CD8-positive, alpha-beta memory T cell (primary cell): Measurements from ENCODE around the gene SYNGR4. TPM values are rescaled to one million over a fixed set of nuclear protein-coding genes. Genes with fewer than 3 reads are reported as not detected.

ENCODE experiments used
- CTCF ChIA-PET: fragments of 350-600 bp; sonication (Branson Sonifier 250); formaldehyde crosslinking; loops from one replicate; lab custom pipeline; 2021; ENCODE audit warnings: antibody characterized with exemption; lab: Charles Lee
- POLR2A ChIA-PET: fragments of 350-600 bp; sonication (Branson Sonifier 250); formaldehyde crosslinking; loops from one replicate; lab custom pipeline; 2021; ENCODE audit warnings: antibody characterized with exemption; lab: Charles Lee
- DNase-seq, 5 donors: peaks; one replicate each; pipeline versions ENCODE4 v3.0.0 to v3.0.0-alpha.2; 2020 to 2022; ENCODE audit warnings: mixed read lengths in 1 of 5
- H3K27ac ChIP-seq: one replicate; pipeline ENCODE4 v1.7.0; 2013; ENCODE audit warnings: low read depth, mild to moderate bottlenecking, low read length, moderate library complexity
- H3K27me3 ChIP-seq: 2 replicates; pipeline ENCODE4 v1.7.0; 2013; ENCODE audit warnings: low read length, mild to moderate bottlenecking; ENCODE audit not compliant: insufficient read depth, poor library complexity, severe bottlenecking
- H3K36me3 ChIP-seq: 2 replicates; pipeline ENCODE4 v1.7.0; 2013; ENCODE audit warnings: mild to moderate bottlenecking, low read length, moderate library complexity; ENCODE audit not compliant: insufficient read depth
- H3K4me1 ChIP-seq: 2 replicates; pipeline ENCODE4 v1.7.0; 2013; ENCODE audit warnings: mild to moderate bottlenecking, low read length, moderate library complexity; ENCODE audit not compliant: insufficient read depth
- H3K4me3 ChIP-seq: 2 replicates; pipeline ENCODE4 v1.7.0; 2013; ENCODE audit warnings: mild to moderate bottlenecking, low read length
- H3K9me3 ChIP-seq: 2 replicates; pipeline ENCODE4 v1.7.0; 2013; ENCODE audit warnings: mild to moderate bottlenecking, low read length
- H3K27ac Mint-ChIP-seq, 8 donors: one replicate each; pipeline ENCODE4 v1.8.0; 2020 to 2021; ENCODE audit warnings: mixed read lengths in 8 of 8, mild to moderate bottlenecking in 6 of 8, inconsistent platforms in 3 of 8, moderate library complexity in 3 of 8
- H3K27me3 Mint-ChIP-seq, 2 donors: one replicate each; pipeline ENCODE4 v1.8.0; 2020 to 2021; ENCODE audit warnings: mixed read lengths in 2 of 2, mild to moderate bottlenecking in 1 of 2, moderate library complexity in 1 of 2
- H3K36me3 Mint-ChIP-seq, 3 donors: one replicate each; pipeline ENCODE4 v1.8.0; 2020 to 2021; ENCODE audit warnings: mixed read lengths in 3 of 3, inconsistent platforms in 1 of 3, mild to moderate bottlenecking in 1 of 3
- H3K4me1 Mint-ChIP-seq, 3 donors: one replicate each; pipeline ENCODE4 v1.8.0; 2020 to 2021; ENCODE audit warnings: mixed read lengths in 3 of 3, inconsistent platforms in 1 of 3, mild to moderate bottlenecking in 1 of 3
- H3K4me3 Mint-ChIP-seq, 7 donors: one replicate each; pipeline ENCODE4 v1.8.0; 2020 to 2021; ENCODE audit warnings: mixed read lengths in 7 of 7, mild to moderate bottlenecking in 6 of 7, moderate library complexity in 4 of 7, inconsistent platforms in 2 of 7
- H3K9me3 Mint-ChIP-seq, 5 donors: one replicate each; pipeline ENCODE4 v1.8.0; 2020 to 2022; ENCODE audit warnings: mixed read lengths in 5 of 5, mild to moderate bottlenecking in 3 of 5, moderate library complexity in 2 of 5, inconsistent platforms in 1 of 5
- polyA plus RNA-seq: library from polyadenylated mRNA; unstranded; fragments of 300-500 nt; fragmentation: Illumina TruSeq; gene quantifications from one replicate; pipeline ENCODE4 v1.2.3, GENCODE V29; 2021
- total RNA-seq, 2 experiments: library from RNA; stranded (reverse); gene quantifications; one replicate each; pipeline ENCODE4 v1.2.3, GENCODE V29; 2021

SYNGR4 gene
- total and polyA plus RNA-seq, 3 experiments from 2014 or later: not detected

DNA sequence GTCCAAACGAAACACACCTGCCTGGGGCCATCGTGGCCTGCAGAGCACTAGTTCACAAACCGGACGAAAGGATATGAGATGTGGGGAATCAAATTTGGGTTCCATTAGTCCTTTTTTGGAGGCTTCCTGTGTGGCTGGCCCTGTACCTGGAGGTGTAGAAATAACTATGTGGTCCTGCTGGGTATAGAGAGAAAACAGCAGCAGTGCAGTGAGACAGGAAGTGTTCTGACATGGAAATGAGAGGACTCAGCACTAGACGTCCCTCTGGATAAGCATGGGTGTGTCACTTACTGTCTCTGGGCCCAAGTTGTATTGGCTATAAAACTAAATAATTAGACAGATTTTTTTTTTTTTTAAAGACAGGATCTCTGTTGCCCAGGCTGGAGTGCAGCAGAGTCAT, 14.9 kb downstream of the SYNGR4 start:
- no peak overlapping the region for H3K4me3 ChIP-seq
- Mint-ChIP-seq H3K27ac (no peak overlapping the region), H3K4me3 (no peak overlapping the region), H3K4me1 (no peaks in the 10 kb centered on the region), H3K27me3 (no peaks in the 10 kb centered on the region), H3K9me3 (no peaks in the 10 kb centered on the region), H3K36me3 (peaks cover 3 to 26% (median 4%) of the 10 kb centered on the region in 3 donors)
- no peak overlapping the region for H3K27ac ChIP-seq
- no peaks in the 10 kb centered on the region for H3K9me3 ChIP-seq
- no peaks in the 10 kb centered on the region for H3K27me3 ChIP-seq
- H3K4me1 ChIP-seq: no peaks in the 10 kb centered on the region
- CTCF ChIA-PET: interaction anchor here (0.7 kb wide), 1 partner anchor 112 kb away, joined by 3 read pairs; no protein-coding TSS in a partner anchor
- peaks cover 2% of the 10 kb centered on the region for H3K36me3 ChIP-seq
- no peak for DNase-seq
- POLR2A ChIA-PET: interaction anchor here (0.6 kb wide), 1 partner anchor 680 kb away, joined by 8 read pairs; no protein-coding TSS in a partner anchor

DNA sequence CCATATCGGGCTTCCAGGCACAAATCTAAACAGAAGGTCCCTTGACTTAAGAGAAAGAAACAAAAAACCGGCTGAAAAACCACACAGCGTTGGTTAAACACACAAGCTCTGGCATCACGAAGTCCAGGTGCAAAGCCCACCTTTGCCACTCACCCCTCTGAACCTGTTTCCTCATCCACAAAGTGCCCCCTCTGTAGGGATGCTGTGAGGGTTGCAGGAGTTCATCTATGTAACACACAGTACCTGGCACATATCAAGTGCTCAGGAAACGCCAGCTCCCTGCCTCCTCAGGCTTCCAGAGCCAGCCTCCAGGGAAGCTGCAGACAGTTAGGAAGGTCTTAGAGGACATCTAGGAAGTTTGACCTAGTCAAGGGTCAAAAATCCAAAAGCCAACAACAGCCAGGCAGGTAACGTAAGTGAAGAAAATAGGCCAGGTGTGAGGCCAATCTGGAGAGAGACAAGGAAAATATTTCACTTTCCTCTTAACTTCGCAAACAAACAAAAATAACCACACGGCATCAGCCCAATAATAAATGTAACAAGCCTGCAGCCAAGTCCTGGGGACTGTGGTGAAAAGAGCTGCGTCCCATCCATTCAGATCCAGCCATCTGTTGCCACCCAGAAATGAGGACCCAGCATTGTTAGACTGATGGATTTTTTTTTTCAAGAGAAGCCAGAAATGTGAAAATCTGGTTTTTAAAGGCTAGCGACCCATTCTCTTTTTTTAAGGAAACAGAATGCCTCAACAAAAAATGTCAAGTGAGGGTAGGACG, 17.2 kb downstream of the SYNGR4 start:
- no peaks in the 10 kb centered on the region for H3K9me3 Mint-ChIP-seq
- Histone ChIP-seq H3K27me3 (no peaks in the 10 kb centered on the region), H3K27ac (no peak overlapping the region), H3K4me1 (no peaks in the 10 kb centered on the region), H3K36me3 (peaks cover 13% of the 10 kb centered on the region), H3K4me3 (no peak overlapping the region), H3K9me3 (no peaks in the 10 kb centered on the region)
- ChIA-PET CTCF (interaction anchor here (1.3 to 1.6 kb wide), 2 partner anchors 10 to 60 kb away, joined by 3 to 6 read pairs; partner anchors contain the start of gene KDELR1), POLR2A (no interaction called here)
- H3K4me3 Mint-ChIP-seq: no peak overlapping the region
- peak overlapping the region in 2 of 8 donors; percentile 40 to 57 for H3K27ac Mint-ChIP-seq
- H3K36me3 Mint-ChIP-seq: peaks cover 3 to 47% (median 12%) of the 10 kb centered on the region in 3 donors
- H3K27me3 Mint-ChIP-seq: no peaks in the 10 kb centered on the region
- no peak for DNase-seq
- no peaks in the 10 kb centered on the region for H3K4me1 Mint-ChIP-seq

- Histone ChIP-seq H3K9me3 (no peaks in the 10 kb centered on the region), H3K27ac (no peak overlapping the region), H3K4me3 (no peak overlapping the region), H3K36me3 (peaks cover 17% of the 10 kb centered on the region), H3K27me3 (no peaks in the 10 kb centered on the region), H3K4me1 (no peaks in the 10 kb centered on the region)
- CTCF ChIA-PET: no interaction called here
- POLR2A ChIA-PET: no interaction called here
- Mint-ChIP-seq H3K36me3 (peaks cover 3 to 54% (median 14%) of the 10 kb centered on the region in 3 donors), H3K4me3 (no peak overlapping the region), H3K27ac (peak overlapping the region in 2 of 8 donors; percentile 29 to 69), H3K4me1 (no peaks in the 10 kb centered on the region), H3K9me3 (no peaks in the 10 kb centered on the region), H3K27me3 (no peaks in the 10 kb centered on the region)
- DNase-seq: no peak
These were observed 18.1 kb downstream of the SYNGR4 start for GRCh38 chr19:48382286-48382685.

- Histone ChIP-seq H3K4me3 (no peak overlapping the region), H3K4me1 (peaks cover 5% of the 10 kb centered on the region), H3K27me3 (no peaks in the 10 kb centered on the region), H3K9me3 (no peaks in the 10 kb centered on the region), H3K27ac (no peak overlapping the region), H3K36me3 (peaks cover 29% of the 10 kb centered on the region)
- POLR2A ChIA-PET: no interaction called here
- no peaks in the 10 kb centered on the region for H3K27me3 Mint-ChIP-seq
- DNase-seq: no peak
- peak overlapping the region in 1 of 7 donors; percentile 34 for H3K4me3 Mint-ChIP-seq
- no peak overlapping the region for H3K27ac Mint-ChIP-seq
- no peaks in the 10 kb centered on the region for H3K9me3 Mint-ChIP-seq
- peaks cover 9 to 18% (median 10%) of the 10 kb centered on the region in 3 donors for H3K4me1 Mint-ChIP-seq
- CTCF ChIA-PET: no interaction called here
- H3K36me3 Mint-ChIP-seq: peaks cover 3 to 75% (median 18%) of the 10 kb centered on the region in 3 donors
These were observed 21.4 kb downstream of the SYNGR4 start for GRCh38 chr19:48385461-48386087.

- Histone ChIP-seq H3K27ac (no peak overlapping the region), H3K4me1 (peaks cover 10% of the 10 kb centered on the region), H3K4me3 (no peak overlapping the region), H3K9me3 (no peaks in the 10 kb centered on the region), H3K36me3 (peaks cover 29% of the 10 kb centered on the region), H3K27me3 (no peaks in the 10 kb centered on the region)
- POLR2A ChIA-PET: interaction anchor here (0.7 kb wide), 1 partner anchor 173 kb away, joined by 8 read pairs; no protein-coding TSS in a partner anchor
- Mint-ChIP-seq H3K27ac (peak overlapping the region in 1 of 8 donors; percentile 92), H3K9me3 (no peaks in the 10 kb centered on the region), H3K4me1 (peaks cover 13 to 23% (median 15%) of the 10 kb centered on the region in 3 donors), H3K4me3 (no peak overlapping the region), H3K36me3 (peaks cover 0 to 75% (median 15%) of the 10 kb centered on the region in 3 donors), H3K27me3 (no peaks in the 10 kb centered on the region)
- DNase-seq: no peak
- CTCF ChIA-PET: no interaction called here
These were observed 22.8 kb downstream of the SYNGR4 start for GRCh38 chr19:48386981-48387380.

- H3K36me3 ChIP-seq: peaks cover 21% of the 10 kb centered on the region
- H3K9me3 Mint-ChIP-seq: peaks cover 0 to 2% (median 0%) of the 10 kb centered on the region in 5 donors
- H3K27me3 ChIP-seq: peaks cover 16% of the 10 kb centered on the region
- peak overlapping the region; percentile 82 to 97 (median 94) for H3K27ac Mint-ChIP-seq
- CTCF ChIA-PET: interaction anchor here (0.8 to 2.4 kb wide), 22 partner anchors 7 to 227 kb away, joined by 3 to 21 read pairs (median 4); partner anchors contain the start of genes SYNGR4 and TMEM143
- H3K27me3 Mint-ChIP-seq: peaks cover 15 to 16% of the 10 kb centered on the region in 2 donors
- peak overlapping the region; percentile 93 for H3K4me3 ChIP-seq
- H3K36me3 Mint-ChIP-seq: peaks cover 0 to 44% (median 8%) of the 10 kb centered on the region in 3 donors
- POLR2A ChIA-PET: interaction anchor here (0.5 to 1.2 kb wide), 3 partner anchors 26 to 58 kb away, joined by 4 to 8 read pairs (median 7); partner anchors contain the start of genes SYNGR4 and TMEM143
- peaks cover 24 to 49% (median 29%) of the 10 kb centered on the region in 3 donors for H3K4me1 Mint-ChIP-seq
- H3K9me3 ChIP-seq: no peaks in the 10 kb centered on the region
- peak; percentile 43 to 73 (median 55) for DNase-seq
- H3K27ac ChIP-seq: peak overlapping the region; percentile 88
- H3K4me1 ChIP-seq: peaks cover 29% of the 10 kb centered on the region
- H3K4me3 Mint-ChIP-seq: peak overlapping the region; percentile 91 to 98 (median 92)
These were observed 26.3 kb downstream of the SYNGR4 start for GRCh38 chr19:48390188-48391099.
